PC-9 (cell line): ENCODE results near the gene ASB6.

Experiments used
- EZH2 ChIP-seq: fragments of 200-600 bp; sonication (generic); IDR thresholded peaks from 2 replicates; pipeline ENCODE4 v1.8.0; 2017; ENCODE audit warnings: antibody characterized with exemption, low read depth
- TF ChIP-seq, protein P1 (sequence below): fragments of 200-600 bp; sonication (generic); conservative IDR thresholded peaks from 2 replicates; pipeline ENCODE4 v1.6.1; 2017; ENCODE audit warnings: mixed run types, antibody characterized with exemption, mild to moderate bottlenecking, moderate library complexity

DNA sequence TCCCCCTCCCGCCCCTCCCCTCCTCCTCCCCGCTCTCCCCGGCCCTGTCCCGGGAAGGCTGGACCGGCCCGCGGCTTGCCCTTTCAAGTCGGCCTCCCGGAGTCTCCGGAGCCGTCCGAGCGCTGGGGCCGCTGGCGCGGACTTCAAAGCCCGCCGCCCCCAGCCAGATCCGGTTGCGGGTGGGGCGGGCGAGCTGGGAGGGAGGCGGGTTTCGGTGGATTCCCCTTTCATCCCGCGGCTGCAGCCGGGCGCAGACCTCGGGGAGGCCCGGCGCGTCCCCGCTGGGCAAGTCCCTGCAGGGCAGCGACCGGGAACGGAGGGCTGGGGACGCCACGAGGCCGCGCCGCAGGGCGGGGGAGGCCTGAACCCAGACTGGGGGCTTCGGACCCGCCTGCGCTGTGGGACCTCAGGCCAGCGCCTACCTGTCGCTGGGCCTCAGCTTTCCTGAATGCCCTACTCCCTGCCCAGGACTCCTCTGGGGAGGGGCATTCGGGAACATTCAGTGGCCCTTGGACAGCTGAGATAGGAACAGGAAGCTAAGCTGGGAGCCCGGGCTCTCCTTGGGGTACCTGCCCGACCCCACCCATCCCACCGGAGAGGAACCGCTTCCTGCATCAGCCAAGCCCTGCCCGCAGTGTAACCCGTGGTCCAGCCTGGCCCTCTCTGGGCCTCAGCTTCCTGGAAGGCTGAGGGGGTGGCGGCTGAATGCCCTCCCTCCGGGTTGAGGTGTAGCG lies 44.4 kb downstream of the ASB6 start:
- TF ChIP-seq, protein P1, sequence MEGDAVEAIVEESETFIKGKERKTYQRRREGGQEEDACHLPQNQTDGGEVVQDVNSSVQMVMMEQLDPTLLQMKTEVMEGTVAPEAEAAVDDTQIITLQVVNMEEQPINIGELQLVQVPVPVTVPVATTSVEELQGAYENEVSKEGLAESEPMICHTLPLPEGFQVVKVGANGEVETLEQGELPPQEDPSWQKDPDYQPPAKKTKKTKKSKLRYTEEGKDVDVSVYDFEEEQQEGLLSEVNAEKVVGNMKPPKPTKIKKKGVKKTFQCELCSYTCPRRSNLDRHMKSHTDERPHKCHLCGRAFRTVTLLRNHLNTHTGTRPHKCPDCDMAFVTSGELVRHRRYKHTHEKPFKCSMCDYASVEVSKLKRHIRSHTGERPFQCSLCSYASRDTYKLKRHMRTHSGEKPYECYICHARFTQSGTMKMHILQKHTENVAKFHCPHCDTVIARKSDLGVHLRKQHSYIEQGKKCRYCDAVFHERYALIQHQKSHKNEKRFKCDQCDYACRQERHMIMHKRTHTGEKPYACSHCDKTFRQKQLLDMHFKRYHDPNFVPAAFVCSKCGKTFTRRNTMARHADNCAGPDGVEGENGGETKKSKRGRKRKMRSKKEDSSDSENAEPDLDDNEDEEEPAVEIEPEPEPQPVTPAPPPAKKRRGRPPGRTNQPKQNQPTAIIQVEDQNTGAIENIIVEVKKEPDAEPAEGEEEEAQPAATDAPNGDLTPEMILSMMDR, result no peak
- no peak for TF ChIP-seq EZH2
